Measurements from ENCODE around the gene EIF3I. TPM values are rescaled to one million over a fixed set of nuclear protein-coding genes. Genes with fewer than 3 reads are reported as not detected.

Gene EIF3I
- total and polyA plus RNA-seq, 2 of the 13 experiments (the other 11 are each of a cell fraction or from before 2014, with no cell fraction given), result 210 to 223 TPM

GRCh38 chr1:32241001-32241763 is 19.0 kb downstream of the EIF3I start (continued):
- TF ChIP-seq SNAPC4 (CRISPR knock-in tag; IDR thresholded peaks at IDR 0.05) (no peak), ZNF616 (CRISPR knock-in tag; IDR thresholded peaks at IDR 0.05; ENCODE audit: low read depth) (no peak), ZNF382 (CRISPR knock-in tag; IDR thresholded peaks at IDR 0.05; ENCODE audit: borderline replicate concordance) (no peak), IRF9 (CRISPR knock-in tag; IDR thresholded peaks at IDR 0.05; ENCODE audit: borderline replicate concordance) (no peak), PAF1 (CRISPR knock-in tag; IDR thresholded peaks at IDR 0.05) (no peak), ATRX (CRISPR knock-in tag; IDR thresholded peaks at IDR 0.05; ENCODE audit: borderline replicate concordance) (no peak), AKNA (CRISPR knock-in tag; IDR thresholded peaks at IDR 0.05; ENCODE audit: borderline replicate concordance) (no peak), GATAD2A (CRISPR knock-in tag; IDR thresholded peaks at IDR 0.05) (peak; percentile 34; the same call in 1 of the 2 replicates)
- TF ChIP-seq, protein P1, sequence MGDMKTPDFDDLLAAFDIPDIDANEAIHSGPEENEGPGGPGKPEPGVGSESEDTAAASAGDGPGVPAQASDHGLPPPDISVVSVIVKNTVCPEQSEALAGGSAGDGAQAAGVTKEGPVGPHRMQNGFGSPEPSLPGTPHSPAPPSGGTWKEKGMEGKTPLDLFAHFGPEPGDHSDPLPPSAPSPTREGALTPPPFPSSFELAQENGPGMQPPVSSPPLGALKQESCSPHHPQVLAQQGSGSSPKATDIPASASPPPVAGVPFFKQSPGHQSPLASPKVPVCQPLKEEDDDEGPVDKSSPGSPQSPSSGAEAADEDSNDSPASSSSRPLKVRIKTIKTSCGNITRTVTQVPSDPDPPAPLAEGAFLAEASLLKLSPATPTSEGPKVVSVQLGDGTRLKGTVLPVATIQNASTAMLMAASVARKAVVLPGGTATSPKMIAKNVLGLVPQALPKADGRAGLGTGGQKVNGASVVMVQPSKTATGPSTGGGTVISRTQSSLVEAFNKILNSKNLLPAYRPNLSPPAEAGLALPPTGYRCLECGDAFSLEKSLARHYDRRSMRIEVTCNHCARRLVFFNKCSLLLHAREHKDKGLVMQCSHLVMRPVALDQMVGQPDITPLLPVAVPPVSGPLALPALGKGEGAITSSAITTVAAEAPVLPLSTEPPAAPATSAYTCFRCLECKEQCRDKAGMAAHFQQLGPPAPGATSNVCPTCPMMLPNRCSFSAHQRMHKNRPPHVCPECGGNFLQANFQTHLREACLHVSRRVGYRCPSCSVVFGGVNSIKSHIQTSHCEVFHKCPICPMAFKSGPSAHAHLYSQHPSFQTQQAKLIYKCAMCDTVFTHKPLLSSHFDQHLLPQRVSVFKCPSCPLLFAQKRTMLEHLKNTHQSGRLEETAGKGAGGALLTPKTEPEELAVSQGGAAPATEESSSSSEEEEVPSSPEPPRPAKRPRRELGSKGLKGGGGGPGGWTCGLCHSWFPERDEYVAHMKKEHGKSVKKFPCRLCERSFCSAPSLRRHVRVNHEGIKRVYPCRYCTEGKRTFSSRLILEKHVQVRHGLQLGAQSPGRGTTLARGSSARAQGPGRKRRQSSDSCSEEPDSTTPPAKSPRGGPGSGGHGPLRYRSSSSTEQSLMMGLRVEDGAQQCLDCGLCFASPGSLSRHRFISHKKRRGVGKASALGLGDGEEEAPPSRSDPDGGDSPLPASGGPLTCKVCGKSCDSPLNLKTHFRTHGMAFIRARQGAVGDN (CRISPR knock-in tag; IDR thresholded peaks at IDR 0.05), result peak; percentile 98
- TF ChIP-seq, protein P2, sequence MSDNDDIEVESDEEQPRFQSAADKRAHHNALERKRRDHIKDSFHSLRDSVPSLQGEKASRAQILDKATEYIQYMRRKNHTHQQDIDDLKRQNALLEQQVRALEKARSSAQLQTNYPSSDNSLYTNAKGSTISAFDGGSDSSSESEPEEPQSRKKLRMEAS (IDR thresholded peaks at IDR 0.05), result peak; percentile 89
- TF ChIP-seq, protein P3, sequence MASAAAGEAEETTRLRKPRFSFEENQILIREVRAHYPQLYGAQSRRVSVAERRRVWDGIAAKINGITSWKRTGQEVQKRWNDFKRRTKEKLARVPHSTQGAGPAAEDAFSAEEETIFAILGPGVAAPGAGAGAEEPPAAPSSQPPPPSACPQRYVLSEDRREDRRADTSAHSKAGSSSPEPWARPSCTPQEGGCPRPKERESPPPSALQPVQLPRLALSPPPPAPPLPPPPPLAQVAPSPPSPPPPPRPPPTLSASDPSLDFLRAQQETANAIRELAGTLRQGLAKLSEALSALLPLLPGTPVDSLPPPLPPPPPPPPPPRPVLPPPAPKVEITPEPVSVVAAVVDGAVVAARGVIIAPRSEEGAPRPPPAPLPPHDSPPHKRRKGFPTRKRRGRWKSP (CRISPR knock-in tag; IDR thresholded peaks at IDR 0.05), result 0 out of 2 replicates have a peak, but pooled peaks have one; percentile 29

All from HepG2 (cell line).